HG02840 (cell line): Measurements from ENCODE around the gene ARHGEF35.
A peak's percentile ranks its signal among the peaks of the same experiment; 100 is the strongest.
"Not testable (repeated sequence)": the region's sequence is repeated elsewhere in the genome, so short reads cannot be mapped to it uniquely, and the experiment has no call there.

ENCODE experiments used
- ATAC-seq: cut with Tn5 transposase; IDR thresholded peaks from one replicate; pipeline ENCODE4 v1.9.1; 2021; ENCODE audit warnings: mild to moderate bottlenecking, moderate library complexity, moderate number of reproducible peaks; ENCODE audit not compliant: unreplicated experiment, low FRiP score

The ARHGEF35 gene

GRCh38 chr7:144195212-144195872, at the start of gene ARHGEF35:
Gene ARHGEF35 (minus strand): TSS chr7:144195833. CDS start chr7:144188383, 7,450 bp downstream.
- ATAC-seq: peak; percentile 67

GRCh38 chr7:144245372-144245771, 49.7 kb upstream of the ARHGEF35 start:
- ATAC-seq: not testable (repeated sequence)

GRCh38 chr7:144239365-144239764, 43.7 kb upstream of the ARHGEF35 start, which contains the start of gene OR2A42:
Gene OR2A42 (minus strand): TSS chr7:144239605. CDS start chr7:144232843, 6,762 bp downstream.
- ATAC-seq: not testable (repeated sequence)

GRCh38 chr7:144238530-144239082, 43.0 kb upstream of the ARHGEF35 start:
- ATAC-seq: not testable (repeated sequence)

- not testable (repeated sequence) for ATAC-seq
Observed at GRCh38 chr7:144233039-144233438, 37.4 kb upstream of the ARHGEF35 start.

GRCh38 chr7:144231027-144231426, 35.4 kb upstream of the ARHGEF35 start:
- not testable (repeated sequence) for ATAC-seq

GRCh38 chr7:144228810-144229209, 33.2 kb upstream of the ARHGEF35 start:
- not testable (repeated sequence) for ATAC-seq

- ATAC-seq: not testable (repeated sequence)
Observed at GRCh38 chr7:144226866-144227265, 31.2 kb upstream of the ARHGEF35 start.

- ATAC-seq: not testable (repeated sequence)
Observed at GRCh38 chr7:144223675-144224074, 28.0 kb upstream of the ARHGEF35 start.

GRCh38 chr7:144220531-144220930, 24.9 kb upstream of the ARHGEF35 start:
- ATAC-seq: not testable (repeated sequence)

GRCh38 chr7:144219149-144219548, 23.5 kb upstream of the ARHGEF35 start:
- not testable (repeated sequence) for ATAC-seq

- not testable (repeated sequence) for ATAC-seq
Observed at GRCh38 chr7:144218581-144218980, 22.9 kb upstream of the ARHGEF35 start.

- ATAC-seq: not testable (repeated sequence)
Observed at GRCh38 chr7:144217200-144217599, 21.6 kb upstream of the ARHGEF35 start.

GRCh38 chr7:144205306-144205705, 9.7 kb upstream of the ARHGEF35 start:
- ATAC-seq: not testable (repeated sequence)

- ATAC-seq: not testable (repeated sequence)
Observed at GRCh38 chr7:144203086-144203485, 7.5 kb upstream of the ARHGEF35 start.

- peak; percentile 31 for ATAC-seq
Observed at GRCh38 chr7:144201978-144202377, 6.3 kb upstream of the ARHGEF35 start.

- ATAC-seq: not testable (repeated sequence)
Observed at GRCh38 chr7:144198934-144199333, 3.3 kb upstream of the ARHGEF35 start.

GRCh38 chr7:144194453-144194852, 1.2 kb downstream of the ARHGEF35 start:
- not testable (repeated sequence) for ATAC-seq

- ATAC-seq: not testable (repeated sequence)
Observed at GRCh38 chr7:144193782-144194181, 1.9 kb downstream of the ARHGEF35 start.

- ATAC-seq: not testable (repeated sequence)
Observed at GRCh38 chr7:144188578-144189171, 7.0 kb downstream of the ARHGEF35 start.

GRCh38 chr7:144187848-144188247, 7.8 kb downstream of the ARHGEF35 start:
- ATAC-seq: not testable (repeated sequence)
